Ovary (tissue), 3 donors: ENCODE measurements around the gene PCBP3.
"Not testable (repeated sequence)": the region's sequence is repeated elsewhere in the genome, so short reads cannot be mapped to it uniquely, and the experiment has no call there.

ENCODE experiments used
- CTCF ChIP-seq, 3 donors: fragments of 450-650 bp in 2 of 3; fragments of 200-600 bp in 1 of 3; IDR thresholded peaks; one replicate each; pipeline versions ENCODE4 v1.5.1 to v1.8.0; 2016 to 2022; ENCODE audit warnings: antibody characterized with exemption in 3 of 3, mild to moderate bottlenecking in 1 of 3
- POLR2A ChIP-seq: fragments of 450-650 bp; IDR thresholded peaks from one replicate; pipeline ENCODE4 v1.6.1; 2017; ENCODE audit warnings: antibody characterized with exemption, mild to moderate bottlenecking, moderate library complexity
- donor health status: DM: no; HTN: no; CAD: no.

- TF ChIP-seq CTCF (IDR thresholded peaks at IDR 0.05); POLR2A: not testable (repeated sequence)
Observed at GRCh38 chr21:45814210-45814940, 170.8 kb downstream of the PCBP3 start.
